K562 (cell line): ENCODE measurements around the gene PLEKHA8. TPM values are rescaled to one million over a fixed set of nuclear protein-coding genes. Genes with fewer than 3 reads are reported as not detected.

Source experiments
- ATAC-seq: fragments of 200-7000 bp; cut with Tn5 transposase; 3 replicates; pipeline ENCODE4 v1.9.1; 2020; ENCODE audit warnings: moderate library complexity
- BruUV-seq: library from RNA; stranded (reverse); fragments of 400-500 nt; replicated peaks from 2 replicates; lab custom pipeline; 2021; lab: Mats Ljungman, UMichigan
- CTCF ChIA-PET: fragments of 300-600 bp; formaldehyde crosslinking; extraction: SDS; loops from one replicate; lab custom pipeline; 2021; ENCODE audit warnings: low intra/inter-chr PET ratio; lab: Yijun Ruan, JAX
- POLR2A ChIA-PET: fragments of 300-600, 350-650 bp; sonication (Branson Sonifier 250); formaldehyde crosslinking; extraction: SDS; loops from one replicate; lab custom pipeline; 2021; ENCODE audit warnings: antibody characterized with exemption, inconsistent platforms; lab: Yijun Ruan, JAX
- DNase-seq, 4 experiments: peaks; one replicate each; pipeline versions ENCODE4 v3.0.0 to v3.0.0-alpha.2; 2011 to 2018; ENCODE audit warnings: low spot score in 3 of 4, mixed read lengths in 3 of 4; ENCODE audit errors: extremely low read depth in 1 of 4
- FAIRE-seq: peaks from 2 replicates; lab custom pipeline; 2011; peaks lifted over from hg19 to GRCh38; lab: Jason Lieb, UNC
- H2AFZ ChIP-seq: 2 replicates; pipeline ENCODE4 v1.6.0; 2011; ENCODE audit warnings: low read depth, low read length, control low read depth, inconsistent platforms
- H3K27ac ChIP-seq: fragments of 200-600 bp; 3 replicates; pipeline ENCODE4 v1.8.0; 2011; ENCODE audit warnings: low read depth, mild to moderate bottlenecking, control low read depth, inconsistent platforms, low read length, moderate library complexity, mixed read lengths; ENCODE audit errors: extremely low read depth
- H3K27me3 ChIP-seq, 2 experiments: fragments of 300-600 bp in 1 of 2; 2 replicates in 1 of 2; 3 replicates in 1 of 2; pipeline versions ENCODE4 v1.6.0 to v1.8.0; 2011; ENCODE audit warnings: inconsistent platforms in 2 of 2, low read length in 2 of 2, mild to moderate bottlenecking in 1 of 2, mixed read lengths in 1 of 2, moderate library complexity in 1 of 2; ENCODE audit not compliant: control insufficient read depth in 2 of 2, insufficient read depth in 2 of 2
- H3K36me3 ChIP-seq: fragments of 300-600 bp; 3 replicates; pipeline ENCODE4 v1.8.0; 2011; ENCODE audit warnings: mild to moderate bottlenecking, low read length, inconsistent platforms; ENCODE audit not compliant: control insufficient read depth, insufficient read depth
- H3K4me1 ChIP-seq, 2 experiments: fragments of 200-600 bp in 1 of 2; replicated peaks in 1 of 2; 2 replicates in 1 of 2; 3 replicates in 1 of 2; pipeline versions ENCODE4 v1.5.1 to v1.8.0; 2011; ENCODE audit warnings: inconsistent platforms in 2 of 2, low read length in 2 of 2, mild to moderate bottlenecking in 1 of 2, mixed read lengths in 1 of 2, moderate library complexity in 1 of 2; ENCODE audit not compliant: control insufficient read depth in 2 of 2, insufficient read depth in 2 of 2
- H3K4me2 ChIP-seq: 2 replicates; pipeline ENCODE4 v1.6.1; 2011; ENCODE audit warnings: low read length, control low read depth, inconsistent platforms, mixed read lengths; ENCODE audit not compliant: insufficient read depth
- H3K4me3 ChIP-seq: fragments of 200-600 bp; sonication (generic), shearing (Covaris generic); 2 replicates; pipeline ENCODE4 v1.5.1; 2016; ENCODE audit warnings: control low read depth, inconsistent platforms
- H3K79me2 ChIP-seq: fragments of 200-600 bp; 3 replicates; pipeline ENCODE4 v1.8.0; 2011; ENCODE audit warnings: low read length, inconsistent platforms; ENCODE audit not compliant: control insufficient read depth, insufficient read depth
- H3K9ac ChIP-seq, 2 experiments: 2 replicates each; pipeline versions ENCODE4 v1.6.0 to v1.6.1; 2011; ENCODE audit warnings: low read depth in 2 of 2, low read length in 2 of 2, control low read depth in 1 of 2, inconsistent platforms in 1 of 2, mild to moderate bottlenecking in 1 of 2, mixed read lengths in 1 of 2; ENCODE audit not compliant: insufficient read depth in 1 of 2
- H3K9me1 ChIP-seq: one replicate; pipeline ENCODE4 v1.6.0; 2011; ENCODE audit warnings: inconsistent platforms, mild to moderate bottlenecking, low read length, moderate library complexity; ENCODE audit not compliant: control insufficient read depth, insufficient read depth
- H3K9me3 ChIP-seq: replicated peaks from 2 replicates; pipeline ENCODE4 v1.5.1; 2011; ENCODE audit warnings: low read depth, low read length, inconsistent platforms; ENCODE audit not compliant: control insufficient read depth, insufficient read depth
- H4K20me1 ChIP-seq: replicated peaks from 2 replicates; pipeline ENCODE4 v1.6.1; 2011; ENCODE audit warnings: low read length, inconsistent platforms, mixed read lengths; ENCODE audit not compliant: control insufficient read depth, insufficient read depth
- FOXP4 ChIP-seq: sonication (generic); formaldehyde crosslinking; IDR thresholded peaks from 2 replicates; pipeline ENCODE4 v1.8.0; 2022; ENCODE audit warnings: mild to moderate bottlenecking, missing genetic modification reagents, borderline replicate concordance
- GTF2E2 ChIP-seq: fragments of 200-800 bp; sonication (Bioruptor generic); IDR thresholded peaks from 2 replicates; pipeline ENCODE4 v1.6.1; 2016; ENCODE audit warnings: missing genetic modification characterization, missing compliant biosample characterization
- HDAC6 ChIP-seq: IDR thresholded peaks from 2 replicates; pipeline ENCODE4 v1.6.1; 2012; ENCODE audit warnings: low read depth, mild to moderate bottlenecking, control low read depth, inconsistent platforms, low read length, moderate library complexity
- KLF10 ChIP-seq: fragments of 250-450 bp; sonication (Bioruptor Pico); IDR thresholded peaks from 2 replicates; pipeline ENCODE4 v1.6.1; 2021; ENCODE audit warnings: matching md5 sums
- MTF1 ChIP-seq: fragments of 250-450 bp; sonication (Bioruptor Pico); IDR thresholded peaks from 2 replicates; pipeline ENCODE4 v1.9.0; 2021; ENCODE audit warnings: moderate library complexity, mild to moderate bottlenecking, inconsistent platforms, borderline replicate concordance
- NFYB ChIP-seq: IDR thresholded peaks from 2 replicates; pipeline ENCODE4 v1.6.1; 2011; ENCODE audit warnings: mild to moderate bottlenecking, moderate library complexity; ENCODE audit not compliant: insufficient read length; ENCODE audit errors: extremely low read depth
- SP1 ChIP-seq: sonication (generic); formaldehyde crosslinking; IDR thresholded peaks from 2 replicates; pipeline ENCODE4 v1.8.1; 2022; ENCODE audit warnings: mild to moderate bottlenecking, missing genetic modification reagents
- TCFL5 ChIP-seq: fragments of 250-450 bp; sonication (Bioruptor Pico); conservative IDR thresholded peaks from 2 replicates; pipeline ENCODE4 v1.6.1; 2021; ENCODE audit warnings: mild to moderate bottlenecking, moderate library complexity, matching md5 sums
- XRCC3 ChIP-seq: fragments of 450-650 bp; IDR thresholded peaks from 2 replicates; pipeline ENCODE4 v1.6.1; 2017; ENCODE audit warnings: mild to moderate bottlenecking, moderate library complexity
- ZNF146 ChIP-seq: IDR thresholded peaks from one replicate; pipeline ENCODE4 v1.6.1; 2018; ENCODE audit warnings: missing compliant biosample characterization; ENCODE audit not compliant: unreplicated experiment
- WGBS: fragments of 100-300 bp; shearing (Covaris generic); methylation state at CpG from one replicate; pipeline ENCODE4 v1.1.6; 2016; ENCODE audit warnings: low coverage, mixed read lengths; ENCODE audit not compliant: insufficient coverage; ENCODE audit errors: missing lambda C conversion rate; 5-methylcytosine and 5-hydroxymethylcytosine counted together
- in situ Hi-C: fragments of 300-500 bp; cut with MboI; formaldehyde crosslinking; loops from 4 replicates; pipeline ENCODE4 v1.15.0; 2018; ENCODE audit warnings: inconsistent platforms, mixed read lengths
- intact Hi-C: fragments of 100-400 bp; cut with micrococcal nuclease; formaldehyde crosslinking; loops from 2 replicates; pipeline ENCODE4 v1.14.2; 2022
- polyA plus RNA-seq, 8 experiments: library from polyadenylated mRNA; depleted of rRNA in 4 of 8; stranded (reverse) in 5 of 8; unstranded in 3 of 8; fragments of >200 nt; fragmentation: Nextera tagmentation in 2 of 8; fragmentation: Illumina TruSeq in 1 of 8; extraction: Ambion mirVana in 2 of 8; extraction: Trizol in 1 of 8; gene quantifications; 2 replicates each; pipeline versions ENCODE4 v1.2.1 to v1.2.3, GENCODE V29; 2011 to 2014; ENCODE audit warnings: inconsistent platforms in 1 of 8, missing spikeins in 1 of 8
- total RNA-seq, 7 experiments: library from RNA; depleted of rRNA in 6 of 7; stranded (reverse); fragments of >200 nt in 6 of 7; fragmentation: Illumina TruSeq in 2 of 7; extraction: Trizol in 2 of 7; gene quantifications; 2 replicates each; pipeline versions ENCODE4 v1.2.1 to v1.2.3, GENCODE V29; 2011 to 2021; ENCODE audit warnings: low replicate concordance in 1 of 7

PLEKHA8 gene
- total and polyA plus RNA-seq, 9 of the 15 experiments (the other 6 are each of a cell fraction or from before 2014, with no cell fraction given) = 3.2 to 16.3 (median 11.8) TPM

GRCh38 chr7:30172451-30172850 lies 144.2 kb downstream of the PLEKHA8 start:
- Histone ChIP-seq H3K4me2 (no peak overlapping the region), H3K36me3 (no peaks in the 10 kb centered on the region), H3K4me3 (no peak overlapping the region), H3K9me1 (no peaks in the 10 kb centered on the region), H3K27me3 (peaks cover 27 to 61% of the 10 kb centered on the region in 2 experiments), H3K27ac (no peak overlapping the region), H3K4me1 (peaks cover 0 to 10% of the 10 kb centered on the region in 2 experiments; a peak in 2 of 5 replicates), H4K20me1 (no peaks in the 10 kb centered on the region; the same call in 1 of the 2 replicates), H3K79me2 (no peaks in the 10 kb centered on the region), H3K9me3 (no peaks in the 10 kb centered on the region), H2AFZ (no peak overlapping the region), H3K9ac (no peak overlapping the region)
- intact Hi-C loops (no loop called here), in situ Hi-C loops (no loop called here)
- POLR2A ChIA-PET = interaction anchor here (0.8 to 1.3 kb wide), 2 partner anchors 10 to 15 kb away, joined by 3 read pairs; no protein-coding TSS in a partner anchor
- DNase-seq (no peak), ATAC-seq (no peak), FAIRE-seq (no peak)
- CTCF ChIA-PET = no interaction called here
- no peak for TF ChIP-seq ZNF146 (CRISPR knock-in tag)
- TF ChIP-seq GTF2E2 (tag) = no peak
- TF ChIP-seq MTF1 (CRISPR knock-in tag) = no peak
- TF ChIP-seq TCFL5 = no peak
- no peak for TF ChIP-seq KLF10 (CRISPR knock-in tag)
- TF ChIP-seq NFYB = no peak
- no peak for TF ChIP-seq SP1 (CRISPR knock-in tag)
- TF ChIP-seq HDAC6 = no peak
- TF ChIP-seq XRCC3 = no peak
- TF ChIP-seq FOXP4 (CRISPR knock-in tag) = no peak
- 16% methylated on average over 3 of the region's 3 CpGs for WGBS
- BruUV-seq = no TSS peak
